Stimulated activated CD8-positive, alpha-beta memory T cell treated with anti-CD3 and anti-CD28 coated beads, Interleukin-7, amount 100 ng/mL, for 4 hours (primary cell): Measurements from ENCODE around the gene ATF7IP2.
"Not testable (repeated sequence)": the region's sequence is repeated elsewhere in the genome, so short reads cannot be mapped to it uniquely, and the experiment has no call there.

Source experiments
- DNase-seq, 2 donors: peaks; one replicate each; pipeline ENCODE4 v3.0.0-alpha.2; 2020; ENCODE audit warnings: low read depth in 2 of 2

ATF7IP2 gene

DNA sequence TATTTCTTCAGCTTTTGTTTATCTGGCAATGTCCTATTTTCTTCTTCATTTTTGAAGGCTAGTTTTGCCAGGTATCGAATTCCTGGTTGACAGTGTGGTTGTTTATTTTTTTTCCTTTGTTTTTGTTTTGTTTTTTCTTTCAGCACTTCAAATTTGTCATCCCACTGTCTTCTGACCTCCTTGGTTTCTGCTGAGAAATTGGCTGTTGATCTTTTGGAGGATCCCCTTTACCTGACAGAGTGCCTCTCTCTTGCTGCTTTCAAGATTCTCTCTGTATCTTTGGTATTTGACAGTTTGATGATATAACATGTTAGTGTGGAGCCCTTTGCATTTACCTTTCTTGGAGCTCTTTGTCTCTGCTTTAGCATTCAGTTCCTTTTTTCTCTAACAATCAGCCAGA is 9.6 kb upstream of the ATF7IP2 start:
- no peak for DNase-seq

DNA sequence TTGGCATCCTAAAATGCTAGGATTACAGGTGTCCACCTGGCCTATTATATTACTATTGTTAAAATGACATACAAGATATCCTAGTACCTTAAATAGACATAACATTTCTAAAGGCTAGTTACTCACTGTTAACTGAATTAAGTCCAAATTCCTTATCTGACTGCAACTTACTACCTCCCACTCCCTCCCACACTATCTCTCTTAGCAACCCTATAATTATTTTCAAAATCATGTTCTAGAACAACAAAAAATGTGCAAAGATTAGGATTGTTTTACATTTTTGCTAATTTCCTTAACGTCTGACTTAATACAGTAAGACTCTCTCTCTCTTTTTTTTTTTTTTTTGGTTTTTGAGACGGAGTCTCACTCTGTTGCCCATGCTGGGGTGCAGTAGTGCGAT is 2.2 kb upstream of the ATF7IP2 start:
- no peak for DNase-seq

DNA sequence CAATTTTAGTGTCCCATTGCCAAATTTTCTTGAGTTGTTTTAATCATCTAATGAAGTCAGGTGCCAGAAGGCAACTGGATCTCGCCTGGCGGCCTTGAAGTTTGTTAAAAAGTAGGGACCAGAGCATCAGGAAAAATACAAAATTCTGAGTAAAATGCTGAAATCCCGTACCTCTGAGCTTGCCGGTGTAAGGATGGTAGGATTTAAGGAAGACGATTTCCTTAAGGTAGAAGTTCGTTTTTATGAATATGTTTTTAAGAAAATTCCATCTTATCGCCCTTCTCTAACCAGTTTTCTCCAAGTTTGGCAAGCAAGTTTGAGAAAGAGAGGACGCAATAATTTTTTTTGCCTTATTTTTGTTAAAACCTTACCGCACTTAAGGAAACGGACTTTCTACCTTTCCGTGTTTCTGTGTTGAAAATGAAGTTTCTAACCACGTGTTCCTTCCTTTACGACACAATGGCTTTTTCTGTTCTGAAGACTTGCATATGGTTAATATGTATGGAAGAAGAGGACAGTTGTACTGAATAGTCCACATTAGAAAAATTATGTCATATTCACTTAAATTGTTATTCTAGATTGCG is 748 bp downstream of the ATF7IP2 start:
- DNase-seq = no peak

DNA sequence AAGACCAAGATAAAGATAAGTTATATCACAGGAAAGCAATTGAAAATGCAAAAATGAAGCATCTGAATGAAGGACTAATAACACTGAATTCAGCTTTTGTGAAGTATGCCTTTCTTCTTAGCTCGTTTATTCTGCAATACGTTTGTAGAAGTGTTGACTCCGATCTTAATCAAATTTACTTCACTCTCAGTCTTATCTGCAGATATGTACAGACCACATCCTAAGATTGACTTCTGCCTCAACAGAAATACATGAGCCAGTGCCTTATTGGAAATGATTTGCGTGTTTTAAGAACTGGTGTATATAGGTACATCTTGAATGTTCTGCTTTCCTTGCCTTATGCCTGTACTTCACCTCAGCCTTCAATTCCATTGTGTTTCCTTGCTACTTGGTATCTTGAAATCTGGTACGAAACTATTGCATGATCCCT is 1.3 kb downstream of the ATF7IP2 start:
- no peak for DNase-seq

DNA sequence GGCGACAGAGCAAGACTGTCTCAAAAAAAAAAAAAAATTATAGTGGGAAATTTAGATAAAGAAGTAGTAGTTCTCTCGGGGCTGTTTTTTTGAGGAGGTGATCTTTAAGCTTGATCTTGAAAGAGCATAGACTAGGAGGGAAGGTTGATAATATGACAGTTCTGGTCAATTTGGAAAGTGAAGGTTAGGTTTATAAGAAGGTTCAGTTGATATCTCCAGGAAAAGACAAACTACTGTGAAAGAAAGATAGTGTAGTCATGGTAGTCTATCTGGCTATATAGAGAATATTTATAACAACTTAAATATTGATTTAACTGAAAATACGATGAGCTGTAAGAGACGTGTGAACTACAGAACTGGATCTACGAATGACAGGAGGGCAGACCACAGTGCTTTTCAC is 3.1 kb downstream of the ATF7IP2 start:
- DNase-seq = no peak

DNA sequence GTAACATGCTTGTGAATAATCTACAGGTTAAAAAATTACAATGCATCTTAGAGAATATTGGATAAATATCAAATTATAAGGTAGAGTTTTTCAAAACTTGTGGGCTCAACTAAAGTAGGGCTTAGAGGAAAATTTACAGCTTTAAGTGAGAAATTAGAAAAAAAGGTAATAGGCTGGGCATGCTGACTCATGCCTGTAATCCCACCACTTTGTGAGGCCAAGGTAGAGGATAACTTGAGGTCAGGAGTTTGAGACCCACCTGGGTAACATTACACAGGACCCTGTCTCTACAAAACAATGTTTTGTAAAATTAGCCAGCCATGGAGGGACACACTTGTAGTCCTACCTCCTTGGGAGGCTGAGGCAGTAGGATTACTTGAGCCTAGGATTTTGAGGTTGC is 4.5 kb downstream of the ATF7IP2 start:
- no peak for DNase-seq

DNA sequence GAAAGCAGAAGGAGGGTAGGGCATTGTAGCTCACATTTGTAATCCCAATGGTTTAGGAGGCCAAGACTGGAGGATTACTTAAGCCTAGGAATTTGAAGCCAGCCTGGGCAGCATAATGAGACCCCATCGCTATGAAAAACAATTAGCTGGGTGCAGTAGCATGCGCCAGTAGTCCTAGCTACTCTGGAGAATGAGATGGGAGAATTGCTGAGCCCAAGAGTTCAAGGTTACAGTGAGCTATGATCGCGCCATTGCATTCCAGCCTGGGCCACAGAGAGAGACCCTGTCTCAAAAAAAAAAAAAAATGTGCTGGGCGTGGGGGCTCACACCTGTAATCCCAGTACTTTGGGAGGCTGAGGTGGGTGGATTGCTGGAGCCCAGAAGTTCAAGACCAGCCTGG is 5.0 kb downstream of the ATF7IP2 start:
- no peak for DNase-seq

DNA sequence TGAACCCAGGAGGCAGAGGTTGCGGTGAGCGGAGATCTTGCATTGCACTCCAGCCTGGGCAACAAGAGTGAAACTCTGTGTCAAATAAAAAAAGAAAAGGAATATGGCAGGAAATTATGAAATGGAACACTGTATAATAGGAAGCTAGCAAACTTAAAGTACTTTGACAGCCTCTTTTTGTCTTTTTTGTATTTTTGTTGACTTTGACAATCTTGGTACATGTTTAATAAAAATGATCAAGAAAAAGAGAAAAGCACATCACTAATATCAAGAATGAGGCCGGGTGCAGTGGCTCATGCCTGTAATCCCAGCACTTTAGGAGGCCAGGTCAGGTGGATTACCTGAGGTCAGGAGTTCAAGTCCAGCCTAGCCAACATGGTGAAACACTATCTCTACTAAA is 5.5 kb downstream of the ATF7IP2 start:
- DNase-seq = no peak

DNA sequence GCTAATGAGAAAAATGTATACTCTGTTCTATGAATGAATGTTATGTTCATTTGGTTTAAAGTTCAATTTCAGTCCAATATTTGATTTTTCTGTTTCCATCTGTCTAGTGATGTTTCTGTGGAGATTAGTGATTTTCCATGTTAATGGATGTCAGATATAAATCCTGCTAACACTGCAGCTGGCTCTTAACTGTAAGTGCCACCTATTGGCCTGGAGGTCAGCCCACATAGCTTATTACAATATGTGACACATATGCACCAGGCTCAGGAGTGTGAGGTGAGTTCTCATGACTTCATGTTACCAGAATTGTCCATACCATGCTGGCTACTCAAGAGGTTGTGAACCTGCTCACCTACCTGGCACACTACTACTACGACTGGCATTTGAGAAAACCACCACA is 17.1 kb downstream of the ATF7IP2 start:
- no peak for DNase-seq

DNA sequence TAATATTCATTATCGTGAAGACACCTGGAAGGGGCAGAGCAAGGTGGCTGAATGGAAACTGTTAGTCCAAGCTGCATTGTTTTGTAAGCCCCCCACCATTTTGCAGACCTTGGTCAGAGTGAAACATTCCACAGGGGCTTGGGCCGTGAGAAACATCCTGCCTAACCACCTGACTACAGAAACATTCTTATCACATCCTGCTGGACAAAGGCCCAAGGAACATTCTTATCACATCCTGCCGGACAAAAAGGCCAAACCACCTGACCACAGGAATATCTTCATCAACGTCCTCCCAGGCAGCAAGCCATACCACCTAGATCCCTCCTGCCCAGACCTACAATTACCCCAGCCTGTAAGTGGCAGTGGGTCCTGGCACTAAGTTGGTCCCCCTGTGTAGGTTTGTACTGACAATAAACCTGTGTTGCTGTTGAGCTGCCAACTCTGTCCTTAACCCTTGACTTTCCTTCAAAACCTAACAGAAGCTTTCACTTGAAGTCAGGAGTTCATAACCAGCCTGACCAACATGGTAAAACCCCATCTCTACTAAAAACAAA is 19.6 kb downstream of the ATF7IP2 start:
- no peak for DNase-seq

DNA sequence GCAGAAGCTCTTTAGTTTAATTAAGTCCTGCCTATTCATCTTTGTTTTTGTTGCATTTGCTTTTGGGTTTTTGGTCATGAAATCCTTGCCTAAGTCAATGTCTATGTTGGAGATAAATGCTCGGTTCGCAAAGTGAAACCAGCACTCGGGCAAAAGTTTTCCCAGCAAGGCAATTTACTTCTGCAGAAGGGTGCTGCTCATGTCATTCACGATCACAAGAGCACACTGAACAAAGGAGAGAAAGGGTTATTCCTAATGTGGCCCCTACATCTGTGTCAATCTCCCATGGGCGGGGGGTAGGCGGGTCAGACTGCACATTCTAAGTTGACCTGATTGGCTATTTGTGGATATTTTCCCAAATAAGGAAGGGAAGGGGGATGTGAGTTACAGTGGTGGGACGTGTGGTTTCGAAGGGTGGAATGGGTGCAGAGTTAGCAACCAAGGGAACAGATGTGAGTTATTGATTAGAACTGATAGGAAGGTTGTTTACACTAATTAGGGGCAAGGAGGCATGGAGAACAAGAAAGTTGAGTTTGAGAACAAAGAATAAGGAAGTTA is 23.0 kb downstream of the ATF7IP2 start:
- DNase-seq = no peak

DNA sequence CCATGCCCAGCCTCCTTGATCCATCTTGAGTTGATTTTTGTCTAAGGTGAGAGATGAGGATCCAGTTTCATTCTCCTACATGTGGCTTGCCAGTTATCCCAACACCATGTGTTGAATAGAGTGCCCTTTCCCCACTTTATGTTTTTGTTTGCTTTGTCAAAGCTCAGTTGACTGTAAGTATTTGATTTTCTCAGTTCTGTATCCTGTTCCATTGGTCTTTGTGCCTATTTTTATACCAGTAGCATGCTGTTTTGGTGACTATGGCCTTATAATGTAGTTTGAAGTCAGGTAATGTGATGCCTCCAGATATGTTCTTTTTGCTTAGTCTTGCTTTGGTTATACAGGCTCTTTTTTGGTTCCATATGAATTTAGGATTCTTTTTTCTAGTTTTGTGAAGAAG is 23.9 kb downstream of the ATF7IP2 start:
- not testable (repeated sequence) for DNase-seq

DNA sequence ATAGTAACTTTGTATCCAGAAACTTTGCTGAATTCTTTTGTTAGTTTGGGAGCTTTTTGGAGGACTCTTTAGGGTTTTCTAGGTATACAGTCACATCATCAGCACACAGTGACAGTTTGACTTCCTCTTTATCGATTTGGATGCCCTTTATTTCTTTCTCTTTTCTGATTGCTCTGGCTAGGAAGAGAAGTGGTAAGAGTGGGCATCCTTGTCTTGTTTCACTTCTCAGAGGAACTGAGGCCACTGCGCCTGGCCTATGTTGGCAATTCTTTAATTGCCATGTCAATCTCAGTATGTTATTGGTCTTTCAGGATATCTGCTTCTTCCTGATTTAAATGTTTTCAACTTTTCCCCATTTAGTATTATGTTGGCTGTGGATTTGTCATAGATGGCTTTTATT is 24.6 kb downstream of the ATF7IP2 start:
- DNase-seq = no peak

DNA sequence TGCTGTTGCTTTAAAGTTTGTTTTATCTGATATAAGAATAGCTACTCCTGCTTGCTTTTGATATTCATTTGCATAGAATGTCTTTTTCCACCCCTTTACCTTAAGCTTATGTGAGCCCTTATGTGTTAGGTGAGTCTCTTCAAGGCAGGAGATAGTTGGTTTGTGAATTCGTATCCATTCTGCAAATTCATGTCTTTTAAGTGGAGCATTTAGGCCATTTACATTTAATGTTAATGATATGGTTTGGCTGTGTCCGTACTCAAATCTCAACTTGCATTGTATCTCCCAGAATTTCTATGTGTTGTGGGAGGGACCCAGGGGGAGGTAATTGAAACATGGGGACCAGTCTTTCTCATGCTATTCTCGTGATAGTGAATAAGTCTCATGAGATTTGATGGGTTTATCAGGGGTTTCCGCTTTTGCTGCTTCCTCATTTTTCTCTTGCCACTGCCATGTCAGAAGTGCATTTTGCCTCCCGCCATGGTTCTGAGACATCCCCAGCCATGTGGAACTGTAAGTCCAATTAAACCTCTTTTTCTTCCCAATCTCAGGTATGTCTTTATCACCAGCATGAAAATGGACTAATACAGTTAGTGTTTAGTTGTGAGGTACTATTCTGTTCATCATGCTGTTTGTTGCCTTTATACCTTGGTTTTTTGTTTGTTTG is 27.2 kb downstream of the ATF7IP2 start:
- no peak for DNase-seq

DNA sequence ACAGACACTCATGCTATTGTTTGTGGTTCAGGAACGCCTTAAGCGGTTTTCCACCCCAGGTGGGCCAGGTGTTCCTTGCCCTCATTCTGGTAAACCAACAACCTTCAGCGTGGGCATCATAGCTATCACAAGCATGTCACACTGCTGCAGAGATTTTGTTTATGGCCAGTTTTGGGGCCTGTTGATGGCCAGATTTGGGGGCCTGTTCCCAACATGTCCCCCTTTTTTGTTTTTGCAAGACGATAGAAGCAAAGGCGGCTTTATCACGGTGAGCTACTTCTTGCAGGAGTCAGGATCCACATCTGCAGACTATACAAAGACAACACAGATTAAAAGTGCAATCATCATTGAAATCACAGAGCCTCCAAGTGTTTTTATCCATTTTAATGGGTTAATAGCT is 32.3 kb downstream of the ATF7IP2 start:
- not testable (repeated sequence) for DNase-seq

DNA sequence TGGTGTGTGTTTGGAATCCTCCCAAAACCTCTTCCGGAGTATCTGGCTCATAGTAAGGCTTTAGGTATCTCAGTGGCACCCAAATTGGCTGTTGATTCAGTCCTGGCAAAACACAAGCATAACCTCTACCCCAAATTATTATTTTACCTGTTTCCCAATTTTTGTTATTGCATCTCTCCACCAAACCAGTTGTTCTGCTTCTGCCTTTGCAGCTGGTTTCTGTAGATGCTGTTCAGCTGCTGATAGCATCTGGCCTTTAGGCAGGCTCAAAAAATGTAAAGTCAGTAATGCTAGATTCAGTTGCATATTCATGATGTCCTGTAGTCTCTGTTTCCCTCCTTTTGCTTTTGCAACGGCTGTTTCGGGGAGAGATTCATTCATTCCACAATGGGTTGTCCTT is 33.8 kb downstream of the ATF7IP2 start:
- no peak for DNase-seq

DNA sequence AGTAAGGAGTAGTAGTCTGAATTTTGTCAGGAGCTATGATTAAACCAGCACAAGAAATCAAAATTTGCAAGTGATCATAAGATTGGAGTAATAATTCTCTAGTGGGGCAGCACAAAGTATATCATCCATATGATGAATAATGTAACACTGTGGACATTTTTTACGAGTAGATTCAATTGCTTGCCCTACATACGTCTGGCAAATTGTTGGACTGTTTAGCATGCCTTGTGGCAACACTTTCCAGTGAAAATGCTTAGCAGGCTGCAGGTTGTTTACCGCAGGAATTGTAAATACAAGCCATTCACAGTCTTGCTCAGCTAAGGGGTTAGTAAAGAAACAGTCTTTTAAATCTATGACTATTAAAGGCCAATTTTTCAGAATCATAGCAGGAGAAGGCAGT is 35.7 kb downstream of the ATF7IP2 start:
- DNase-seq = no peak

DNA sequence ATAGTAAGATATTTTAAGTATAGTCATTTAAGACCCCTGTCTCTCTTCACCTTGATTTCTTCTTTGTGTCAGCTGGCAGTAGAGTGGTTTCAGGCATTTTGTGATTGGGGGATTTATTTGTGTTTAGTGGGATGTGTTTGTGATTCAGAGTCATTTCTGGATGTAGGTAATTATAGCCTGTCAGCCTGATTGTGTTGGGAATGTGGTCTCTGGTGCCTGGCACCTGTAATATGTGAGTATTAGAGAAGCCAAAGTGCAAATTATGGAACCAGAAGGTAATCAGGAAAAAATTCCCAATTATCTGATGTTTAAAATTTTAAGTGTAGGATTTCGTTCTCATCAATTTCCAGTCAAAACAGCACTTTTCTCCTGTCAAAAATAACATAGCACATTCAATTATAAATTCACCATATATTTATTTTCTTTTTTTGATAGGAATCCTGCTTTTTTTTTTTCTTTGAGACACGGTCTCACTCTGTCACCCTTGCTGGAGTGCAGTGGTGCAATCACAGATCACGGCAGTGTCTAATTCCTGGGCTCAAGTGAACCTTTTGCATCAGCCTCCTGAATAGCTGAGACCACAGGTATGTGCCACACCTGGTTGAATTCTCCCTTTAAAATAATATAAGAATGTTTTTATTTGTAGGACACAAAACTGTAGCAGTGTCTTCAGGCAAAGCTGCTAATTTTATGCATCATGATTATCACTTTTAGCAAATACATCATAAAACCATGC is 42.7 kb downstream of the ATF7IP2 start:
- DNase-seq = no peak

DNA sequence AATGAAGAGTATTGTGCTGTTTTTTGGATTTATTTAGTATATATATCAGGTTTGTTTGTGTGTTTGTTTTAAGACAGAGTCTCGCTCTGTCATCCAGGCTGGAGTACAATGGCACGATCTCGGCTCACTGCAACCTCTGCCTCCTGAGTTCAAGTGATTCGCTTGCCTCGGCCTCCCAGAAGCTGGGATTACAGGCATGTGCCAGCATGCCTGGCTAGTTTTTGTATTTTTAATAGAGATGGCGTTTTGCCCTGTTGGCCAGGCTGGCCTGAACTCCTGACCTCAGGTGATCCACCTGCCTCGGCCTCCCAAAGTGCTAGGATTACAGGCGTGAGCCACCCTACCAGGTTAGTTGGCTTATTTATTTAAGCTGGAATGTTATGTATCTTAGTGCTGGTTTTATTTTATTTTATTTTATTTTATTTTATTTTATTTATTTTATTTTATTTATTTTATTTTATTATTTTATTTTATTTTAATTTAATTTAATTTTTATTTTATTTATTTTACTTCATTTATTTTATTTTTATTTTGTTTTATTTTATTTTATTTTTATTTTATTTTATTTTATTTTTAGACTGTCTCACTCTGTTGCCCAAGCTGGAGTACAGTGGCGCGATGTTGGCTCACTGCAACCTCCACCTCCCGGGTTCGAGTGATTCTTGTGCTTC is 43.6 kb downstream of the ATF7IP2 start:
- DNase-seq = not testable (repeated sequence)

DNA sequence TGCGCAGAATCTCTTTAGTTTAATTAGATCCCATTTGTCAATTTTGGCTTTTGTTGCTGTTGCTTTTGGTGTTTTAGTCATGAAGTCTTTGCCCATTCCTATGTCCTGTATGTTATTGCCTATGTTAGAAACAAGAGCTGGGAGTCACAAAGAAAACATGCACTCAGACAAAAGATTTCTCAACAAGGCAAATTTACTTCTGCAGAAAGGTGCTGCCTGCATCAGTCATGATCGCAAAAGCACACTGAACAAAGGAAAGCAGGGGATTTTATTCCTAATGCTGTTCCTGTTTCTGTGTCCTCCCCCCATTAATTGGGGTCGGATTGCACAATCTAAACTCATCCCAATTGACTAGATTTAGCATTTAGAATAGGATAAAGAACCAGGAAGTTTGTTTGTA is 55.9 kb downstream of the ATF7IP2 start:
- no peak for DNase-seq

DNA sequence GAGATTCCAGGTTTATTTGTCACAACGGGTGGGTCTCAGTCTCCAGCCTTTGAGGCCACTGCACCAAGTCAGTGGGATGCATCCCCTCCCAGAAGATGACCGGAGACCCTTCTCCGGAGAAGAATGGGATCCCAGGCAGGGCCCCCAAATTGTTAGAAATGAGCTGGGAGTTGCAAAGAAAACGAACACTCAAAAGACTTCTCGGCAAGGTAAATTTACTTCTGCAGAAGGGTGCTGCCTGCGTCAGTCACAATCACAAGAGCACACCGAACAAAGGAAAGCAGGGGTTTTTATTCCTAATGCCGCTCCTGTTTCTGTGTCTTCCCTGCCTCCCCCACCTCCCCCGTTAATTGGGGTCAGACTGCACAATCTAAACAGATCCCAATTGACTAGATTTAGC is 61.4 kb downstream of the ATF7IP2 start:
- no peak for DNase-seq
